DND-41 (cell line): ENCODE measurements around the gene TOX2.

Source experiments
- ATAC-seq: fragments of 200-7000 bp; cut with Tn5 transposase; 3 replicates; pipeline ENCODE4 v1.9.1; 2021; ENCODE audit warnings: low read depth; ENCODE audit not compliant: insufficient read depth
- DNase-seq: peaks from one replicate; pipeline ENCODE4 v3.0.0-alpha.2; 2020
- H2AFZ ChIP-seq: 2 replicates; pipeline ENCODE4 v1.6.0; 2012; ENCODE audit warnings: low read depth, low read length
- H3K27ac ChIP-seq: 2 replicates; pipeline ENCODE4 v1.5.1; 2012; ENCODE audit warnings: low read length, inconsistent platforms
- H3K27me3 ChIP-seq: fragments of 200-600 bp; sonication (generic); 2 replicates; pipeline ENCODE4 v1.6.0; 2012; ENCODE audit warnings: low read length, mild to moderate bottlenecking, inconsistent platforms; ENCODE audit not compliant: insufficient read depth, poor library complexity
- H3K36me3 ChIP-seq: 2 replicates; pipeline ENCODE4 v1.5.1; 2012; ENCODE audit warnings: low read length, inconsistent platforms; ENCODE audit not compliant: insufficient read depth
- H3K4me1 ChIP-seq: 2 replicates; pipeline ENCODE4 v1.5.1; 2012; ENCODE audit warnings: mild to moderate bottlenecking, low read length; ENCODE audit not compliant: insufficient read depth
- H3K4me2 ChIP-seq: 2 replicates; pipeline ENCODE4 v1.6.0; 2012; ENCODE audit warnings: mild to moderate bottlenecking, moderate library complexity, low read length, inconsistent platforms; ENCODE audit not compliant: insufficient read depth
- H3K4me3 ChIP-seq, 2 experiments: fragments of 200-600 bp in 1 of 2; shearing (Covaris generic) in 1 of 2; 2 replicates each; pipeline ENCODE4 v1.5.1; 2012 to 2016; ENCODE audit warnings: inconsistent platforms in 2 of 2, low read length in 2 of 2, mild to moderate bottlenecking in 2 of 2, low read depth in 1 of 2, moderate library complexity in 1 of 2
- H3K79me2 ChIP-seq: 2 replicates; pipeline ENCODE4 v1.6.0; 2012; ENCODE audit warnings: low read length, inconsistent platforms; ENCODE audit not compliant: insufficient read depth
- H3K9ac ChIP-seq: 2 replicates; pipeline ENCODE4 v1.6.0; 2012; ENCODE audit warnings: low read depth, mild to moderate bottlenecking, inconsistent platforms, low read length, moderate library complexity
- H3K9me3 ChIP-seq: 2 replicates; pipeline ENCODE4 v1.5.1; 2012; ENCODE audit warnings: low read length, moderate library complexity, mild to moderate bottlenecking, inconsistent platforms; ENCODE audit not compliant: insufficient read depth, severe bottlenecking
- H4K20me1 ChIP-seq: 2 replicates; pipeline ENCODE4 v1.6.0; 2012; ENCODE audit warnings: low read length; ENCODE audit not compliant: insufficient read depth
- EZH2 ChIP-seq: IDR thresholded peaks from 3 replicates; pipeline ENCODE4 v1.6.1; 2012; ENCODE audit warnings: borderline replicate concordance, low read depth, mild to moderate bottlenecking, moderate library complexity, low read length, inconsistent platforms; ENCODE audit not compliant: severe bottlenecking
- TF ChIP-seq, protein P1 (sequence below): IDR thresholded peaks from 2 replicates; pipeline ENCODE4 v1.5.1; 2012; ENCODE audit warnings: borderline replicate concordance, low read length, moderate library complexity, mild to moderate bottlenecking; ENCODE audit not compliant: poor library complexity, severe bottlenecking; ENCODE audit errors: extremely low read depth

TOX2 gene

GRCh38 chr20:43943725-43944124 lies 29.1 kb downstream of the TOX2 start:
- Histone ChIP-seq H3K9me3 (no peaks in the 10 kb centered on the region), H3K4me2 (no peak overlapping the region), H2AFZ (no peak overlapping the region), H3K9ac (no peak overlapping the region), H4K20me1 (peaks cover 30% of the 10 kb centered on the region), H3K27ac (no peak overlapping the region; the same call in 1 of the 2 replicates), H3K4me3 (no peak overlapping the region), H3K4me1 (peaks cover 39% of the 10 kb centered on the region), H3K27me3 (peaks cover 11% of the 10 kb centered on the region), H3K79me2 (no peaks in the 10 kb centered on the region), H3K36me3 (no peaks in the 10 kb centered on the region)
- DNase-seq, result no peak
- ATAC-seq, result no peak
- TF ChIP-seq EZH2, result no peak
- TF ChIP-seq, protein P1, sequence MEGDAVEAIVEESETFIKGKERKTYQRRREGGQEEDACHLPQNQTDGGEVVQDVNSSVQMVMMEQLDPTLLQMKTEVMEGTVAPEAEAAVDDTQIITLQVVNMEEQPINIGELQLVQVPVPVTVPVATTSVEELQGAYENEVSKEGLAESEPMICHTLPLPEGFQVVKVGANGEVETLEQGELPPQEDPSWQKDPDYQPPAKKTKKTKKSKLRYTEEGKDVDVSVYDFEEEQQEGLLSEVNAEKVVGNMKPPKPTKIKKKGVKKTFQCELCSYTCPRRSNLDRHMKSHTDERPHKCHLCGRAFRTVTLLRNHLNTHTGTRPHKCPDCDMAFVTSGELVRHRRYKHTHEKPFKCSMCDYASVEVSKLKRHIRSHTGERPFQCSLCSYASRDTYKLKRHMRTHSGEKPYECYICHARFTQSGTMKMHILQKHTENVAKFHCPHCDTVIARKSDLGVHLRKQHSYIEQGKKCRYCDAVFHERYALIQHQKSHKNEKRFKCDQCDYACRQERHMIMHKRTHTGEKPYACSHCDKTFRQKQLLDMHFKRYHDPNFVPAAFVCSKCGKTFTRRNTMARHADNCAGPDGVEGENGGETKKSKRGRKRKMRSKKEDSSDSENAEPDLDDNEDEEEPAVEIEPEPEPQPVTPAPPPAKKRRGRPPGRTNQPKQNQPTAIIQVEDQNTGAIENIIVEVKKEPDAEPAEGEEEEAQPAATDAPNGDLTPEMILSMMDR, result no peak

- H4K20me1 ChIP-seq, result peaks cover 40% of the 10 kb centered on the region
- no peaks in the 10 kb centered on the region for H3K79me2 ChIP-seq
- TF ChIP-seq EZH2, result no peak
- TF ChIP-seq, protein P1, result no peak
- H3K4me2 ChIP-seq, result no peak overlapping the region
- peaks cover 11% of the 10 kb centered on the region for H3K27me3 ChIP-seq
- no peak overlapping the region for H3K27ac ChIP-seq
- H3K4me1 ChIP-seq, result peaks cover 49% of the 10 kb centered on the region
- no peak overlapping the region for H3K4me3 ChIP-seq
- no peaks in the 10 kb centered on the region for H3K36me3 ChIP-seq
- ATAC-seq (no peak), DNase-seq (no peak)
- H3K9ac ChIP-seq, result no peak overlapping the region
- H2AFZ ChIP-seq, result no peak overlapping the region
- H3K9me3 ChIP-seq, result no peaks in the 10 kb centered on the region
Observed at GRCh38 chr20:43944653-43945235, 30.1 kb downstream of the TOX2 start.

DNA sequence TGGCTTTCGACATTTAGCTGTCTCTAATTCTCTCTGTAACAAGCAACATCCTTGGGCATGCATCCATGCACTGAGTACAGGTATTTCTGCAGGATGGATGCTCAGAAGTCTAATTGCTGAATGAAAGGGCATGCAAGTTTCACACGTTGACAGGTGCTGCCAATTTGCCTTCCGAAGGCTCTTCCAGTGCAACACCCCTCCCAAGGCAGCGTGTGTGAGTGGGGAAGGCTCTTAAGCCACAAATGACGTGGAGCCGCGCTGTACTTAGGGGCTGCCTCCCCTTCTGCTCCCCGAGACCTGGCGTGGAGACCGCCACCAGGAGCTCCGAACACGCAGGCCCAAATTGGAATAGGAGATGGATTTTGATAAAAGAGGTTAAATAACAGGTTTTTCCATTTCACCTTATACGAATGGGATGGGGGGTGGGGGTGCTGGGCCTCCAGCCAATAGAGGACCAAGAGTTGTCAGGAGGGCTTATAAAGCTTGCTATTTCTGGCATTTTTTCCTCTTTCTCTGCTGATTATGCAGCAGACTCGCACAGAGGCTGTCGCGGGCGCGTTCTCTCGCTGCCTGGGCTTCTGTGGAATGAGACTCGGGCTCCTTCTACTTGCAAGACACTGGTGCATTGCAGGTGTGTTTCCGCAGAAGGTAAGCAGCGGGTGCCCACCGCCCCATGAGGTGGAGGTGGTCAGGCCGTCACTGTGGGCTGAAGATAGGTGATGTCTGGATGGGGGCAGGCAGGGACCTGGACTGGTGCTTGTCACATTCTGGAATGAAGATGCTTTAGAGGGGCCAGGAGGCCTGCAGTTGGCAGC lies 30.9 kb downstream of the TOX2 start:
- no peak overlapping the region for H2AFZ ChIP-seq
- H3K79me2 ChIP-seq, result no peaks in the 10 kb centered on the region
- no peak overlapping the region for H3K4me3 ChIP-seq
- no peak for DNase-seq
- no peak overlapping the region for H3K9ac ChIP-seq
- H3K4me1 ChIP-seq, result peaks cover 57% of the 10 kb centered on the region
- H3K27ac ChIP-seq, result no peak overlapping the region
- peaks cover 11% of the 10 kb centered on the region for H3K27me3 ChIP-seq
- TF ChIP-seq, protein P1, result no peak
- TF ChIP-seq EZH2, result no peak
- no peak for ATAC-seq
- H3K36me3 ChIP-seq, result no peaks in the 10 kb centered on the region
- peaks cover 47% of the 10 kb centered on the region for H4K20me1 ChIP-seq
- no peaks in the 10 kb centered on the region for H3K9me3 ChIP-seq
- no peak overlapping the region for H3K4me2 ChIP-seq
